RWPE1 (cell line): Measurements from ENCODE around the gene ASGR2.
"Not testable (repeated sequence)": the region's sequence is repeated elsewhere in the genome, so short reads cannot be mapped to it uniquely, and the experiment has no call there.

Source experiments
- CTCF ChIA-PET: fragments of 350-600 bp; sonication (Branson Sonifier 250); formaldehyde crosslinking; extraction: SDS; loops from one replicate; lab custom pipeline; 2021; lab: Yijun Ruan, JAX
- POLR2A ChIA-PET: fragments of 400-600 bp; formaldehyde crosslinking; extraction: SDS; loops from one replicate; lab custom pipeline; 2020; ENCODE audit warnings: antibody characterized with exemption; ENCODE audit not compliant: low non-redundant PET; lab: Yijun Ruan, JAX
- DNase-seq: peaks from one replicate; pipeline ENCODE4 v3.0.0; 2012; ENCODE audit warnings: low spot score
- H3K27ac ChIP-seq: fragments of 450-650 bp; 2 replicates; pipeline ENCODE4 v1.5.1; 2017
- TF ChIP-seq, protein P1 (sequence below): fragments of 450-650 bp; conservative IDR thresholded peaks from 2 replicates; pipeline ENCODE4 v1.5.1; 2017; ENCODE audit warnings: low read depth, mild to moderate bottlenecking

ASGR2 gene

GRCh38 chr17:7108981-7109380 is 5.6 kb downstream of the ASGR2 start:
- TF ChIP-seq, protein P1, sequence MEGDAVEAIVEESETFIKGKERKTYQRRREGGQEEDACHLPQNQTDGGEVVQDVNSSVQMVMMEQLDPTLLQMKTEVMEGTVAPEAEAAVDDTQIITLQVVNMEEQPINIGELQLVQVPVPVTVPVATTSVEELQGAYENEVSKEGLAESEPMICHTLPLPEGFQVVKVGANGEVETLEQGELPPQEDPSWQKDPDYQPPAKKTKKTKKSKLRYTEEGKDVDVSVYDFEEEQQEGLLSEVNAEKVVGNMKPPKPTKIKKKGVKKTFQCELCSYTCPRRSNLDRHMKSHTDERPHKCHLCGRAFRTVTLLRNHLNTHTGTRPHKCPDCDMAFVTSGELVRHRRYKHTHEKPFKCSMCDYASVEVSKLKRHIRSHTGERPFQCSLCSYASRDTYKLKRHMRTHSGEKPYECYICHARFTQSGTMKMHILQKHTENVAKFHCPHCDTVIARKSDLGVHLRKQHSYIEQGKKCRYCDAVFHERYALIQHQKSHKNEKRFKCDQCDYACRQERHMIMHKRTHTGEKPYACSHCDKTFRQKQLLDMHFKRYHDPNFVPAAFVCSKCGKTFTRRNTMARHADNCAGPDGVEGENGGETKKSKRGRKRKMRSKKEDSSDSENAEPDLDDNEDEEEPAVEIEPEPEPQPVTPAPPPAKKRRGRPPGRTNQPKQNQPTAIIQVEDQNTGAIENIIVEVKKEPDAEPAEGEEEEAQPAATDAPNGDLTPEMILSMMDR = no peak
- CTCF ChIA-PET = no interaction called here
- DNase-seq = no peak
- POLR2A ChIA-PET = no interaction called here
- no peak overlapping the region for H3K27ac ChIP-seq

DNA sequence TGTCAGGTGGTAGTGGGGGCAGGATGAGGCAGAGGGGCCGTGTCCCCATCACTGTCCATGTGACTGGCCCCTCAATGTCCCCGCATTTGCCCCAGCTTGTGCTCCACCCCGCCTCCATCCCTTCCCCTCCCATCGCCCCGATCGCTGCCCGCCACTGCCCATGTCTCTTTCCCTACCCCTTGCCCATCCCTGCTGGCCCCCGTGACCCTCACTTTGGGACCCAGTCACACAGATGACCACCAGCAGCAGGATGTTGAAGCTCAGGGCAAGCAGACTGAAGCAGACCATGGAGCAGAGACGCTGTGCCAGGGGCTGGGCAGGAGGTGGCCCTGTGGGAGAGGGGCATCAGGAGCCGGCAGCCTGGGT is 6.1 kb downstream of the ASGR2 start:
- POLR2A ChIA-PET = no interaction called here

GRCh38 chr17:7107795-7108559 is 6.6 kb downstream of the ASGR2 start:
- no peak for DNase-seq
- H3K27ac ChIP-seq = no peak overlapping the region
- POLR2A ChIA-PET = no interaction called here
- TF ChIP-seq, protein P1 = no peak
- CTCF ChIA-PET = no interaction called here

More for the DNA sequence above, 6.1 kb downstream of the ASGR2 start:
- TF ChIP-seq, protein P1 = no peak
- no peak for DNase-seq
- CTCF ChIA-PET = no interaction called here
- no peak overlapping the region for H3K27ac ChIP-seq

- ChIA-PET POLR2A (no interaction called here), CTCF (no interaction called here)
- TF ChIP-seq, protein P1 = no peak
- H3K27ac ChIP-seq = no peak overlapping the region
- no peak for DNase-seq
These were observed 7.4 kb downstream of the ASGR2 start for GRCh38 chr17:7107012-7107754.

GRCh38 chr17:7102421-7102820 is 12.2 kb downstream of the ASGR2 start:
- ChIA-PET POLR2A (no interaction called here), CTCF (interaction anchor here (1.0 kb wide), 1 partner anchor 50 kb away, joined by 4 read pairs; no protein-coding TSS in a partner anchor)
- no peak for DNase-seq
- TF ChIP-seq, protein P1 = no peak
- no peak overlapping the region for H3K27ac ChIP-seq

- ChIA-PET CTCF (interaction anchor here (1.0 kb wide), 1 partner anchor 49 kb away, joined by 4 read pairs; no protein-coding TSS in a partner anchor), POLR2A (no interaction called here)
- no peak for DNase-seq
- TF ChIP-seq, protein P1 = no peak
- no peak overlapping the region for H3K27ac ChIP-seq
These were observed 13.1 kb downstream of the ASGR2 start for GRCh38 chr17:7101531-7101930.

GRCh38 chr17:7100641-7101379 is 13.8 kb downstream of the ASGR2 start:
- DNase-seq, H3K27ac ChIP-seq, POLR2A ChIA-PET: not testable (repeated sequence)
- CTCF ChIA-PET = interaction anchor here (0.6 kb wide), 1 partner anchor 171 kb away, joined by 5 read pairs; no protein-coding TSS in a partner anchor
